Spleen (tissue), 11 donors: Measurements from ENCODE around the gene FRG2. TPM values are rescaled to one million over a fixed set of nuclear protein-coding genes. Genes with fewer than 3 reads are reported as not detected.
"Not testable (repeated sequence)": the region's sequence is repeated elsewhere in the genome, so short reads cannot be mapped to it uniquely, and the experiment has no call there.

Experiments used
- DNase-seq: peaks from one replicate; pipeline ENCODE4 v3.0.0-alpha.2; 2020
- H3K27ac ChIP-seq, 8 donors: fragments of 200-600 bp; sonication (generic) in 7 of 8; 1 replicate in 4 of 8; 2 replicates in 4 of 8; pipeline versions ENCODE4 v1.5.0 to v1.8.0; 2016 to 2021; ENCODE audit warnings: inconsistent platforms in 4 of 8, mild to moderate bottlenecking in 4 of 8, moderate library complexity in 1 of 8
- H3K27me3 ChIP-seq, 7 donors: fragments of 200-600 bp; sonication (generic) in 6 of 7; replicated peaks in 1 of 7; 1 replicate in 4 of 7; 2 replicates in 3 of 7; pipeline versions ENCODE4 v1.5.0 to v1.8.0; 2016 to 2021; ENCODE audit warnings: inconsistent platforms in 3 of 7, mild to moderate bottlenecking in 1 of 7
- H3K36me3 ChIP-seq, 6 donors: fragments of 200-600 bp; sonication (generic) in 5 of 6; 1 replicate in 4 of 6; 2 replicates in 2 of 6; pipeline versions ENCODE4 v1.5.0 to v1.8.0; 2016 to 2021; ENCODE audit warnings: inconsistent platforms in 2 of 6
- H3K4me1 ChIP-seq, 6 donors: fragments of 200-600 bp; sonication (generic) in 5 of 6; 1 replicate in 3 of 6; 2 replicates in 3 of 6; pipeline versions ENCODE4 v1.5.0 to v1.8.0; 2016 to 2021; ENCODE audit warnings: inconsistent platforms in 3 of 6
- H3K4me3 ChIP-seq, 8 donors: fragments of 200-600 bp; sonication (generic) in 7 of 8; 1 replicate in 4 of 8; 2 replicates in 4 of 8; pipeline versions ENCODE4 v1.5.0 to v1.8.0; 2016 to 2021; ENCODE audit warnings: inconsistent platforms in 4 of 8, mild to moderate bottlenecking in 4 of 8, moderate library complexity in 2 of 8
- H3K9me3 ChIP-seq, 8 donors: fragments of 200-600 bp; sonication (generic) in 7 of 8; 1 replicate in 4 of 8; 2 replicates in 4 of 8; pipeline versions ENCODE4 v1.5.0 to v1.8.0; 2016 to 2021; ENCODE audit warnings: inconsistent platforms in 4 of 8
- CTCF ChIP-seq, 11 experiments: fragments of 200-600 bp in 7 of 11; fragments of 450-650 bp in 4 of 11; sonication (generic) in 4 of 11; IDR thresholded peaks in 8 of 11; conservative IDR thresholded peaks in 3 of 11; 1 replicate in 7 of 11; 2 replicates in 4 of 11; pipeline versions ENCODE4 v1.4.0 to v1.8.0; 2016 to 2021; ENCODE audit warnings: antibody characterized with exemption in 11 of 11, inconsistent platforms in 4 of 11, mild to moderate bottlenecking in 1 of 11
- POLR2A ChIP-seq, 3 donors: fragments of 450-650 bp; IDR thresholded peaks; one replicate each; pipeline ENCODE4 v1.5.1; 2017; ENCODE audit warnings: antibody characterized with exemption in 3 of 3, mild to moderate bottlenecking in 1 of 3
- POLR2AphosphoS5 ChIP-seq, 3 donors: sonication (generic); formaldehyde crosslinking; IDR thresholded peaks; one replicate each; pipeline ENCODE4 v1.5.1; 2017; ENCODE audit warnings: antibody characterized with exemption in 3 of 3
- WGBS, 5 donors: extraction: QIAGEN DNeasy Blood & Tissue Kit in 3 of 5; methylation state at CpG; one replicate each; pipeline versions ENCODE4 v1.1.5 to v1.1.7; 2013 to 2018; 5-methylcytosine and 5-hydroxymethylcytosine counted together
- intact Hi-C: fragments of 100-400 bp; cut with DNase I; formaldehyde crosslinking; loops from one replicate; pipeline ENCODE4 v1.15.0; 2023; ENCODE audit warnings: low total_unique reads
- polyA plus RNA-seq, 3 donors: library from polyadenylated mRNA; stranded (reverse); fragments of 200-250 nt; gene quantifications; one replicate each; pipeline ENCODE4 v1.2.1, GENCODE V29; 2013
- total RNA-seq, 7 donors: library from RNA; depleted of rRNA in 3 of 7; stranded (reverse); fragments of >200 nt in 3 of 7; fragmentation: NEBNext Ultra II Directional in 4 of 7; extraction: Animal tissue kit (Norgen Biotek cat#: 25700) in 4 of 7; gene quantifications; one replicate each; pipeline versions ENCODE4 v1.1.0 to v1.2.1, GENCODE V29; 2016 to 2021
- donor health status: healthy with polysubstance abuse.
- donor health status: DM: no; HTN: no; CAD: no; lungs with moderate emphysema.
- donor health status: DM: no; HTN: no; CAD: no.
- donor health status: Bipolar disorder and iron deficiency.
- donor health status: healthy.
- donor health status: DM: no; HTN: no; CAD: no.
- donor health status: DM: yes; HTN: yes; CAD: no.

The FRG2 gene
- total and polyA plus RNA-seq, 10 donors, result not detected

GRCh38 chr4:190037704-190038388 is 10.8 kb upstream of the FRG2 start:
- intact Hi-C loops, H3K4me1 ChIP-seq, DNase-seq, H3K27ac ChIP-seq, H3K36me3 ChIP-seq, H3K9me3 ChIP-seq: not testable (repeated sequence)
- 0 to 3% (median 2%) methylated on average over 4 to 6 of the region's 39 CpGs; no CpG with 5 or more reads in 1 of the 5 donors for WGBS, 5 donors
- H3K27me3 ChIP-seq, result peaks cover 0 to 45% (median 0%) of the 10 kb centered on the region in 7 donors
- TF ChIP-seq CTCF (IDR thresholded peaks at IDR 0.05 in 8 of 11, conservative IDR thresholded peaks at IDR 0.05 in 3 of 11), result peak in 2 of 11 experiments; percentile 13 to 47
- peak overlapping the region in 2 of 8 donors; percentile 25 to 62 for H3K4me3 ChIP-seq

GRCh38 chr4:190031264-190031663 is 4.2 kb upstream of the FRG2 start:
- DNase-seq, H3K27ac ChIP-seq, H3K4me3 ChIP-seq, H3K4me1 ChIP-seq, H3K36me3 ChIP-seq, H3K9me3 ChIP-seq, intact Hi-C loops: not testable (repeated sequence)
- 15 to 45% (median 29%) methylated on average over 3 to 5 of the region's 5 CpGs for WGBS, 5 donors
- H3K27me3 ChIP-seq, result peaks cover 0 to 21% (median 0%) of the 10 kb centered on the region in 7 donors

GRCh38 chr4:190022614-190023281 is 4.3 kb downstream of the FRG2 start:
- intact Hi-C loops, H3K9me3 ChIP-seq, H3K36me3 ChIP-seq, H3K27ac ChIP-seq: not testable (repeated sequence)
- Histone ChIP-seq H3K27me3 (peaks cover 0 to 59% (median 39%) of the 10 kb centered on the region in 7 donors), H3K4me1 (peaks cover 4 to 36% (median 18%) of the 10 kb centered on the region in 6 donors), H3K4me3 (peak overlapping the region in 6 of 8 donors; percentile 22 to 61 (median 31))
- peak; percentile 73 for DNase-seq
- 20 to 50% (median 26%) methylated on average over 22 to 37 of the region's 47 CpGs for WGBS, 5 donors

- DNase-seq, intact Hi-C loops: not testable (repeated sequence)
Measured at GRCh38 chr4:190021973-190022372, 5.1 kb downstream of the FRG2 start.

GRCh38 chr4:190020790-190021717 is 6.0 kb downstream of the FRG2 start:
- DNase-seq, result peak; percentile 69
- no peaks in the 10 kb centered on the region for H3K9me3 ChIP-seq
- H3K36me3 ChIP-seq, result no peaks in the 10 kb centered on the region
- H3K4me1 ChIP-seq, result peaks cover 4 to 48% (median 22%) of the 10 kb centered on the region in 6 donors
- intact Hi-C loops, result no loop called here
- H3K27me3 ChIP-seq, result peaks cover 6 to 76% (median 55%) of the 10 kb centered on the region in 7 donors
- H3K4me3 ChIP-seq, result peak overlapping the region in 6 of 8 donors; percentile 6 to 61 (median 14)
- 6 to 12% (median 9%) methylated on average over 40 to 55 of the region's 55 CpGs for WGBS, 5 donors
- H3K27ac ChIP-seq, result no peak overlapping the region
- TF ChIP-seq POLR2A (IDR thresholded peaks at IDR 0.05) (no peak), CTCF (IDR thresholded peaks at IDR 0.05 in 8 of 11, conservative IDR thresholded peaks at IDR 0.05 in 3 of 11) (no peak), POLR2AphosphoS5 (IDR thresholded peaks at IDR 0.05) (no peak)

More at GRCh38 chr4:190021973-190022372, 5.1 kb downstream of the FRG2 start:
- WGBS, 5 donors, result 48 to 67% (median 51%) methylated on average over 15 to 20 of the region's 39 CpGs
- not testable (repeated sequence) for H3K36me3 ChIP-seq, H3K9me3 ChIP-seq, H3K27ac ChIP-seq
- Histone ChIP-seq H3K4me3 (peak overlapping the region in 1 of 8 donors; percentile 61), H3K27me3 (peaks cover 6 to 67% (median 47%) of the 10 kb centered on the region in 7 donors), H3K4me1 (peaks cover 4 to 43% (median 22%) of the 10 kb centered on the region in 6 donors)

GRCh38 chr4:190019859-190020463 is 7.1 kb downstream of the FRG2 start:
- 20 to 29% (median 24%) methylated on average over 24 to 29 of the region's 29 CpGs for WGBS, 5 donors
- H3K4me3 ChIP-seq, result peak overlapping the region in 1 of 8 donors; percentile 4
- peaks cover 6 to 84% (median 66%) of the 10 kb centered on the region in 7 donors for H3K27me3 ChIP-seq
- intact Hi-C loops, H3K36me3 ChIP-seq, H3K27ac ChIP-seq, H3K9me3 ChIP-seq: not testable (repeated sequence)
- peak; percentile 37 for DNase-seq
- H3K4me1 ChIP-seq, result peaks cover 7 to 59% (median 26%) of the 10 kb centered on the region in 6 donors
